ENCODE results near the gene UPF2. TPM values are rescaled to one million over a fixed set of nuclear protein-coding genes. Genes with fewer than 3 reads are reported as not detected.

UPF2 gene
- total and polyA plus RNA-seq, 2 of the 13 experiments (the other 11 are each of a cell fraction or from before 2014, with no cell fraction given) = 6.2 to 14.5 TPM

DNA sequence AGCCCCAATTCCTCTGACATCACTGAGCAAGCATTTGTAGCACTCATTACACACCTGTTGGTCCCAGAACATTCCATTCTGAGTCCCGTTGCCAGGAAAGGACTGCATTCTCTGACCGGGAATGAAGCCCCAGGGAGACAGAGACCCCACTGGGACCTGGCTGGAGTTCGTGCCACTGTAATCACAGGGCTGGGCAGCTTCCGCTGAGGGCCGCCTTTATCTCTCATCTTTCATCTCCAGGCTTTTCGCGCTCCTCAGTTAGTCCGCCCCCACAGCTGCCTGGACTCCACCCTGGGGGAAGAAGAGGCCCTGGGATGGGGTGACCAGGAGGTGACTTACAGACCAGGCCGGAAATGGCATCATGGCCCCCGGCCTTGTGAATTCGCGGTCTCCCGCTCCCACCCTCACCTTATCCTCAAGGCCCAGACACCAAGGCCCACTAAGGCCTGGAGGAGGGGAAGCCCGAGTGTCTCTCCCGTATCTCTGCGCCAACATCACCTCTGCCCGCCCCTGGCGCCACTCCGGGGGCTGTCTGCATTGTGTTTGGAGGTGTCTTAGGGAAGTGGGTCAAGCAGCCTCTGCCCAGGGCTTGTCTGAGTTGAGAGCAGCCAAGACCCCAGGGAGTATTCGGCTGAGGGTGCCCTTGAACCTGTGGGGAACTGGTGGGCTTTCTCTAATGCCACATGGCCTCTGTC lies 144.1 kb downstream of the UPF2 start (continued):
- TF ChIP-seq ZBTB33 (CRISPR knock-in tag; IDR thresholded peaks at IDR 0.05) (peak; percentile 32; the same call in 1 of the 2 replicates), ZFP41 (CRISPR knock-in tag; IDR thresholded peaks at IDR 0.05; ENCODE audit: borderline replicate concordance) (no peak), FOXO1 (CRISPR knock-in tag; IDR thresholded peaks at IDR 0.05) (no peak), ZNF263 (CRISPR knock-in tag; IDR thresholded peaks at IDR 0.05) (no peak), RCOR2 (CRISPR knock-in tag; IDR thresholded peaks at IDR 0.05) (no peak), ZNF749 (CRISPR knock-in tag; IDR thresholded peaks at IDR 0.05; ENCODE audit: borderline replicate concordance) (no peak), NCOA2 (CRISPR knock-in tag; IDR thresholded peaks at IDR 0.05) (peak; percentile 62), CREM (IDR thresholded peaks at IDR 0.05) (no peak), CREM (CRISPR knock-in tag; IDR thresholded peaks at IDR 0.05) (no peak), HDAC2 (CRISPR knock-in tag; IDR thresholded peaks at IDR 0.05) (peak; percentile 35; the same call in 1 of the 2 replicates), IRX3 (CRISPR knock-in tag; IDR thresholded peaks at IDR 0.05; ENCODE audit: borderline replicate concordance, low read depth) (no peak), ZFP82 (CRISPR knock-in tag; IDR thresholded peaks at IDR 0.05; ENCODE audit: borderline replicate concordance) (no peak), HMG20B (CRISPR knock-in tag; conservative IDR thresholded peaks at IDR 0.05) (0 out of 2 replicates have a peak, but pooled peaks have one; percentile 27), ZNF230 (CRISPR knock-in tag; IDR thresholded peaks at IDR 0.05) (no peak)
- TF ChIP-seq, protein P1, sequence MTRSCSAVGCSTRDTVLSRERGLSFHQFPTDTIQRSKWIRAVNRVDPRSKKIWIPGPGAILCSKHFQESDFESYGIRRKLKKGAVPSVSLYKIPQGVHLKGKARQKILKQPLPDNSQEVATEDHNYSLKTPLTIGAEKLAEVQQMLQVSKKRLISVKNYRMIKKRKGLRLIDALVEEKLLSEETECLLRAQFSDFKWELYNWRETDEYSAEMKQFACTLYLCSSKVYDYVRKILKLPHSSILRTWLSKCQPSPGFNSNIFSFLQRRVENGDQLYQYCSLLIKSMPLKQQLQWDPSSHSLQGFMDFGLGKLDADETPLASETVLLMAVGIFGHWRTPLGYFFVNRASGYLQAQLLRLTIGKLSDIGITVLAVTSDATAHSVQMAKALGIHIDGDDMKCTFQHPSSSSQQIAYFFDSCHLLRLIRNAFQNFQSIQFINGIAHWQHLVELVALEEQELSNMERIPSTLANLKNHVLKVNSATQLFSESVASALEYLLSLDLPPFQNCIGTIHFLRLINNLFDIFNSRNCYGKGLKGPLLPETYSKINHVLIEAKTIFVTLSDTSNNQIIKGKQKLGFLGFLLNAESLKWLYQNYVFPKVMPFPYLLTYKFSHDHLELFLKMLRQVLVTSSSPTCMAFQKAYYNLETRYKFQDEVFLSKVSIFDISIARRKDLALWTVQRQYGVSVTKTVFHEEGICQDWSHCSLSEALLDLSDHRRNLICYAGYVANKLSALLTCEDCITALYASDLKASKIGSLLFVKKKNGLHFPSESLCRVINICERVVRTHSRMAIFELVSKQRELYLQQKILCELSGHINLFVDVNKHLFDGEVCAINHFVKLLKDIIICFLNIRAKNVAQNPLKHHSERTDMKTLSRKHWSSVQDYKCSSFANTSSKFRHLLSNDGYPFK (CRISPR knock-in tag; IDR thresholded peaks at IDR 0.05; ENCODE audit: borderline replicate concordance) = no peak
- TF ChIP-seq, protein P2, sequence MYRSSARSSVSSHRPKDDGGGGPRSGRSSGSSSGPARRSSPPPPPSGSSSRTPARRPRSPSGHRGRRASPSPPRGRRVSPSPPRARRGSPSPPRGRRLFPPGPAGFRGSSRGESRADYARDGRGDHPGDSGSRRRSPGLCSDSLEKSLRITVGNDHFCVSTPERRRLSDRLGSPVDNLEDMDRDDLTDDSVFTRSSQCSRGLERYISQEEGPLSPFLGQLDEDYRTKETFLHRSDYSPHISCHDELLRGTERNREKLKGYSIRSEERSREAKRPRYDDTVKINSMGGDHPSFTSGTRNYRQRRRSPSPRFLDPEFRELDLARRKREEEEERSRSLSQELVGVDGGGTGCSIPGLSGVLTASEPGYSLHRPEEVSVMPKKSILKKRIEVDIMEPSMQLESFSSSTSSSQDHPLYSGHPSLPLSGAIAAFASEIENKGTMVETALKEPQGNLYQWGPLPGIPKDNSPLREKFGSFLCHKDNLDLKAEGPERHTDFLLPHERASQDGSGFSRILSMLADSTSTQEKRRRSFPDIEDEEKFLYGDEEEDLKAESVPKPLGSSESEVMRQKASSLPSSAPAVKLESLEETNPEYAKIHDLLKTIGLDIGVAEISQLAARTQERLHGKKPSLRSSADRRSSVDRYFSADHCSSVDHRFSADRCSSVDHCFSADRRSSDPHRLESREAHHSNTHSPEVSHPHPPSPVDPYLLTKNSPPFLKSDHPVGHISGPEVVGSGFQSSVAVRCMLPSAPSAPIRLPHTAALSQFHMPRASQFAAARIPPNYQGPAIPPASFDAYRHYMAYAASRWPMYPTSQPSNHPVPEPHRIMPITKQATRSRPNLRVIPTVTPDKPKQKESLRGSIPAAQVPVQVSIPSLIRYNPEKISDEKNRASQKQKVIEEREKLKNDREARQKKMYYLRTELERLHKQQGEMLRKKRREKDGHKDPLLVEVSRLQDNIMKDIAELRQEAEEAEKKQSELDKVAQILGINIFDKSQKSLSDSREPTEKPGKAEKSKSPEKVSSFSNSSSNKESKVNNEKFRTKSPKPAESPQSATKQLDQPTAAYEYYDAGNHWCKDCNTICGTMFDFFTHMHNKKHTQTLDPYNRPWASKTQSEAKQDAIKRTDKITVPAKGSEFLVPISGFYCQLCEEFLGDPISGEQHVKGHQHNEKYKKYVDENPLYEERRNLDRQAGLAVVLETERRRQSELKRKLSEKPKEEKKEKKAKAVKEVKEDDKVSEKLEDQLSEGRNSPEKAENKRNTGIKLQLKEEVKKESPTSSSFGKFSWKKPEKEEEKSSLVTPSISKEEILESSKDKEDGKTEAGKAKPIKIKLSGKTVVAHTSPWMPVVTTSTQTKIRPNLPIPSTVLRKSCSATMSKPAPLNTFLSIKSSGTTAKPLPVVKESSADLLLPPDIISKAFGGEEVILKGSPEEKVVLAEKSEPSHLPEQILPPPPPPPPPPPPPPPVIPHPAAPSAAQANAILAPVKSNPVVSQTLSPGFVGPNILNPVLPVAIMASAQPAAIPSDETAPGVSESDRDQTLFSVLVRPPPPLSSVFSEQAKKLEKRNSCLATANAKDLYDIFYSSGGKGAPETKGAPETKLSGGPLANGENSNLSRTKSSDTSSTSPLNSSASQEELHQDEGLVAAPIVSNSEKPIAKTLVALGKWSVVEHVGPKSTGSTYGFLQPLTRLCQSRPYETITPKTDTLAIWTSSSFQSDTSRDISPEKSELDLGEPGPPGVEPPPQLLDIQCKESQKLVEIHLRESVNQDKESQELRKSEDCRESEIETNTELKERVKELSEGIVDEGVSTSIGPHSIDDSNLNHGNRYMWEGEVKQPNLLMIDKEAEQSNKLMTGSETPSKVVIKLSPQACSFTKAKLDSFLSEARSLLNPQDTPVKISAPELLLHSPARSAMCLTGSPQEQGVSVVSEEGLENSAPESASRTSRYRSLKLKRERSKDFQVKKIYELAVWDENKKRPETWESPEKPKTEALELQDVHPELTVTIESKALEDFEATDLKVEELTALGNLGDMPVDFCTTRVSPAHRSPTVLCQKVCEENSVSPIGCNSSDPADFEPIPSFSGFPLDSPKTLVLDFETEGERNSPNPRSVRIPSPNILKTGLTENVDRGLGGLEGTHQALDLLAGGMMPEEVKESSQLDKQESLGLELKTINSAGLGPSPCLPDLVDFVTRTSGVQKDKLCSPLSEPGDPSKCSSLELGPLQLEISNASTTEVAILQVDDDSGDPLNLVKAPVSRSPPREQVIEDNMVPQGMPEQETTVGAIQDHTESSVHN (CRISPR knock-in tag; IDR thresholded peaks at IDR 0.05) = no peak
- TF ChIP-seq, protein P3, sequence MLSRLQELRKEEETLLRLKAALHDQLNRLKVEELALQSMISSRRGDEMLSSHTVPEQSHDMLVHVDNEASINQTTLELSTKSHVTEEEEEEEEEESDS (CRISPR knock-in tag; IDR thresholded peaks at IDR 0.05; ENCODE audit: borderline replicate concordance) = no peak
